Measurements from ENCODE around the gene CMTM7.

CMTM7 gene

GRCh38 chr3:32443478-32443877, 51.8 kb downstream of the CMTM7 start:
- no peaks in the 10 kb centered on the region for H3K27me3 ChIP-seq (ENCODE audit: control insufficient read depth in 1 of 2, insufficient read depth in 2 of 2, low read length in 2 of 2)
- no peak overlapping the region for H3K4me3 ChIP-seq (ENCODE audit: low read depth in 1 of 2, low read length in 2 of 2)
- H3K9me3 ChIP-seq (ENCODE audit: low read length), result no peaks in the 10 kb centered on the region
- no peak overlapping the region for H3K27ac ChIP-seq (ENCODE audit: low read depth, low read length)
- no peak overlapping the region for H3K9ac ChIP-seq (ENCODE audit: low read length)
- no peaks in the 10 kb centered on the region for H3K4me1 ChIP-seq (ENCODE audit: insufficient read depth, low read length)
- H3K36me3 ChIP-seq (ENCODE audit: insufficient read depth, low read length), result no peaks in the 10 kb centered on the region

DNA sequence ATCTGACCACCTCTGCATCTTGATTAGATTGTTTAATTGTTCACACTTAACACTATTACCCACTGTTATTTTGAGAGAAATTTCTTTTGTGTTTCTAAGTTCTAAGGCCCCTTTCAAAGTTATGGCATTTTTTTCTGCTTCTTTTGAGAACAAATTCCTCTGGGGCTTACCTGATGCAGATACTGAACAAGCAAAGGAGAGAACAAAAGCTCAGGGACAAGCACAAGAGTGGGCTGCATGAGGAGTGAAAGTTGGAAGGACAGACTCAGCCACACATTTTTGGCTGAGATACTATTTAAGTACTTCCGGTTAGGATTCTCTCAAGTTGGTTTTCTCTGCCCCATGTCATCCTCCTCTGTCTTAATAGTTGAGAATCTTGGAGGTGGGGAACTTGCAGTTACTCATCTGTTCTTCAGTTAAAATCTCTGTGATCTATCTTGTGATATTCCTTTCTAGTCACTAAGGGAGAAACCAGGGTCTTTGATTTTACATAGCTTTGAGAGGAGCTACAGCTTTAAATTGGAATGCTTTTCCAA, 56.3 kb downstream of the CMTM7 start:
- no peak overlapping the region for H3K27ac ChIP-seq (ENCODE audit: low read depth, low read length)
- H3K9ac ChIP-seq (ENCODE audit: low read length), result no peak overlapping the region
- no peaks in the 10 kb centered on the region for H3K36me3 ChIP-seq (ENCODE audit: insufficient read depth, low read length)
- H3K9me3 ChIP-seq (ENCODE audit: low read length), result no peaks in the 10 kb centered on the region
- no peaks in the 10 kb centered on the region for H3K27me3 ChIP-seq (ENCODE audit: control insufficient read depth in 1 of 2, insufficient read depth in 2 of 2, low read length in 2 of 2)
- no peak overlapping the region for H3K4me3 ChIP-seq (ENCODE audit: low read depth in 1 of 2, low read length in 2 of 2)
- no peaks in the 10 kb centered on the region for H3K4me1 ChIP-seq (ENCODE audit: insufficient read depth, low read length)

- no peaks in the 10 kb centered on the region for H3K9me3 ChIP-seq (ENCODE audit: low read length)
- H3K4me1 ChIP-seq (ENCODE audit: insufficient read depth, low read length), result no peaks in the 10 kb centered on the region
- H3K9ac ChIP-seq (ENCODE audit: low read length), result no peak overlapping the region
- no peak overlapping the region for H3K4me3 ChIP-seq (ENCODE audit: low read depth in 1 of 2, low read length in 2 of 2)
- H3K27me3 ChIP-seq (ENCODE audit: control insufficient read depth in 1 of 2, insufficient read depth in 2 of 2, low read length in 2 of 2), result no peaks in the 10 kb centered on the region
- H3K27ac ChIP-seq (ENCODE audit: low read depth, low read length), result no peak overlapping the region
- H3K36me3 ChIP-seq (ENCODE audit: insufficient read depth, low read length), result no peaks in the 10 kb centered on the region
These were observed 57.2 kb downstream of the CMTM7 start for GRCh38 chr3:32448686-32449474.

GRCh38 chr3:32449691-32450090, 58.0 kb downstream of the CMTM7 start:
- Histone ChIP-seq H3K9me3 (ENCODE audit: low read length) (no peaks in the 10 kb centered on the region), H3K27ac (ENCODE audit: low read depth, low read length) (no peak overlapping the region), H3K4me1 (ENCODE audit: insufficient read depth, low read length) (no peaks in the 10 kb centered on the region), H3K4me3 (ENCODE audit: low read depth in 1 of 2, low read length in 2 of 2) (no peak overlapping the region), H3K36me3 (ENCODE audit: insufficient read depth, low read length) (no peaks in the 10 kb centered on the region), H3K9ac (ENCODE audit: low read length) (no peak overlapping the region), H3K27me3 (ENCODE audit: control insufficient read depth in 1 of 2, insufficient read depth in 2 of 2, low read length in 2 of 2) (no peaks in the 10 kb centered on the region)

DNA sequence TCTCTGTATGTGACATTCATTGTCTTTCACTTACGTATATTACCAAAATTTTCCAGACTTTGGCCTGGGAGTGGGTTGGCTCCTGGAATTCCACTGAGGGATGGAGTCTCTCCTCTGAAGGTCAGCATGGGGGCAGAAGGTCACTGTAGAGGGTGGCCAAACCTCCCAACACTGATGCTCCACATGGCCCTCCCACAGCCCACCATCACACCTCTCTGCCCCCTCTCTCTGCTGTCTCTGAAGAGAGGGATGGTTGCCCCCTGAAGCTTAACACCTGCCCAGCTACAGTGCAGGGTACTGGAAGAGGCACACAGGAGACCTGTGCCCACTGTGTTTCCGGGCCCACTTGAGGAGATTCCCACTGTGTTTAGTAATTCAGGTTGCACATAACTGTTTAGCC, 58.8 kb downstream of the CMTM7 start:
- Histone ChIP-seq H3K9me3 (ENCODE audit: low read length) (no peaks in the 10 kb centered on the region), H3K27me3 (ENCODE audit: control insufficient read depth in 1 of 2, insufficient read depth in 2 of 2, low read length in 2 of 2) (no peaks in the 10 kb centered on the region), H3K9ac (ENCODE audit: low read length) (no peak overlapping the region), H3K4me1 (ENCODE audit: insufficient read depth, low read length) (no peaks in the 10 kb centered on the region), H3K27ac (ENCODE audit: low read depth, low read length) (no peak overlapping the region), H3K36me3 (ENCODE audit: insufficient read depth, low read length) (no peaks in the 10 kb centered on the region), H3K4me3 (ENCODE audit: low read depth in 1 of 2, low read length in 2 of 2) (no peak overlapping the region)

DNA sequence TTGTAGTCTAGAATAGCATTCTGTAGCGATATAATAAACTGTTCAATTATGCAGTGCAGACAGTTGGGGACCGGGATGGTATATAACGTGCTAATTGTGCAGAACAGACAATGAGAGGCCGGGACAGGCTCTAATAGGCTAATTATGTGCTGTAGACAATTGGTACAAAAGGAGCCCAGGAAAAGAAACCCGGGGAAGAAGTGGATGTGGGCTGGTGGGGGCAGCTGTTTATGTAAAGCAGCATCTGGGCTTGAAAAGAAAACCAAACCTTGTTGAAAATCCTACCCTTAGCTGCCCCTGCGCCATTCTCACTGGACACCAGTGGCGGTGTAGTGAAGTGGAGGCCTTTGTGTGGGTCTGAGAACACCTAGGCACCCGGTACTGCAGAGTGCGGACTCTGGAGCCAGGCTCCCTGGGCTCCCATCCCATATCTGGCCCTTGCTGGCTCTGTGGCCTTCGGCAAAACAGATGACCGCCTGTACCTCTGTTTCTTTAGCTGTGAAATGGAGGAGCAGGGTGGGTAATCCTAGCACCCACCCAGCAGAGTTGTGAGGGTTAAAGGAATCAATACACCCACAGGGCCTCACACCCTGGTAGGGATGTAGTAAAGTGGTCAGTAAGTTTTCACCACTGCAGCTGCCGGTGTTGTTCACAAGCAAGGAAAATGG, 59.5 kb downstream of the CMTM7 start:
- Histone ChIP-seq H3K4me1 (ENCODE audit: insufficient read depth, low read length) (no peaks in the 10 kb centered on the region), H3K27ac (ENCODE audit: low read depth, low read length) (no peak overlapping the region), H3K9ac (ENCODE audit: low read length) (no peak overlapping the region), H3K4me3 (ENCODE audit: low read depth in 1 of 2, low read length in 2 of 2) (no peak overlapping the region), H3K9me3 (ENCODE audit: low read length) (no peaks in the 10 kb centered on the region), H3K27me3 (ENCODE audit: control insufficient read depth in 1 of 2, insufficient read depth in 2 of 2, low read length in 2 of 2) (no peaks in the 10 kb centered on the region), H3K36me3 (ENCODE audit: insufficient read depth, low read length) (no peaks in the 10 kb centered on the region)

DNA sequence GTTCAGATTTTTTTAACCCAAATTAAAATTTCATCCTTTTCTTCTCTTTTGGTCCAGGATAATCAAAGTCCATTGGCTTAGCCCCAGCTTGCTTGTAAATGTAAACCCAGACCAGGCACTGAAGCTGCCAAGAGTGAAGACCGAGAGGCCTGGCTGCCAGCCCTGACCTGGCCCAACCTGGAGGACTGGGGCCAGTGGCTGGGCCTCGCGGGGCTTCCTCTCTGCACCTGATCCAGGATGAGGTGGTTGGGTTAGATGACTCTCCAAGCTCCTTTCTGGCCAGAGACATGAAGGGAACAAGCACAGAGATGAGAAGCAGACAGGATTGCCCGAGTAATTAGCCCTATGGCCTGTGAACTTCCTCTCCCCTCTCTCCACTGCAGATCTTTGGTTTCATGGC, 60.4 kb downstream of the CMTM7 start:
- H3K4me1 ChIP-seq (ENCODE audit: insufficient read depth, low read length), result no peaks in the 10 kb centered on the region
- H3K9me3 ChIP-seq (ENCODE audit: low read length), result no peaks in the 10 kb centered on the region
- H3K4me3 ChIP-seq (ENCODE audit: low read depth in 1 of 2, low read length in 2 of 2), result no peak overlapping the region
- H3K9ac ChIP-seq (ENCODE audit: low read length), result no peak overlapping the region
- H3K27me3 ChIP-seq (ENCODE audit: control insufficient read depth in 1 of 2, insufficient read depth in 2 of 2, low read length in 2 of 2), result no peaks in the 10 kb centered on the region
- H3K36me3 ChIP-seq (ENCODE audit: insufficient read depth, low read length), result no peaks in the 10 kb centered on the region
- H3K27ac ChIP-seq (ENCODE audit: low read depth, low read length), result no peak overlapping the region

DNA sequence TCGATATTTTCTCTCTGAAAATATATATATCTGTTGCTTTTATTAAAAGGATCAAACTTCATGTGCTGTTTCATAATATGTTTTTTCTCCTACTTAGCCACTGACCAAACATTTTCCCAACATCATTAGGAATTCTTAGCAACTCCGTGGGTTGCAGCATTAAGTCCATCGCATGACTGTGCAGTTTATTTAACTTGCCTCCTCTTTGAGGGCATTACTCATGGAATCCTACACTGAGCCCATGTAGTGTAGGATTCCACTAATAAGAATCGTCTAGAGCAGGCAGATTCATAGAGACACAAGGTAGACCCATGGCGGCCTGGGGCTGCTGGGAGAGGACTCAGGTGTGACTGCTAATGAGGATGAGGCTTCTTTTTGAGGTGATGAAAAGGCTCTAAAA, 61.7 kb downstream of the CMTM7 start:
- Histone ChIP-seq H3K4me1 (ENCODE audit: insufficient read depth, low read length) (no peaks in the 10 kb centered on the region), H3K9ac (ENCODE audit: low read length) (no peak overlapping the region), H3K36me3 (ENCODE audit: insufficient read depth, low read length) (no peaks in the 10 kb centered on the region)

GRCh38 chr3:32454111-32454510, 62.5 kb downstream of the CMTM7 start:
- no peaks in the 10 kb centered on the region for H3K9me3 ChIP-seq (ENCODE audit: low read length)
- no peaks in the 10 kb centered on the region for H3K27me3 ChIP-seq (ENCODE audit: control insufficient read depth in 1 of 2, insufficient read depth in 2 of 2, low read length in 2 of 2)

More for the DNA sequence above, 61.7 kb downstream of the CMTM7 start:
- no peaks in the 10 kb centered on the region for H3K27me3 ChIP-seq (ENCODE audit: control insufficient read depth in 1 of 2, insufficient read depth in 2 of 2, low read length in 2 of 2)
- H3K4me3 ChIP-seq (ENCODE audit: low read depth in 1 of 2, low read length in 2 of 2), result no peak overlapping the region
- no peak overlapping the region for H3K27ac ChIP-seq (ENCODE audit: low read depth, low read length)
- no peaks in the 10 kb centered on the region for H3K9me3 ChIP-seq (ENCODE audit: low read length)

DNA sequence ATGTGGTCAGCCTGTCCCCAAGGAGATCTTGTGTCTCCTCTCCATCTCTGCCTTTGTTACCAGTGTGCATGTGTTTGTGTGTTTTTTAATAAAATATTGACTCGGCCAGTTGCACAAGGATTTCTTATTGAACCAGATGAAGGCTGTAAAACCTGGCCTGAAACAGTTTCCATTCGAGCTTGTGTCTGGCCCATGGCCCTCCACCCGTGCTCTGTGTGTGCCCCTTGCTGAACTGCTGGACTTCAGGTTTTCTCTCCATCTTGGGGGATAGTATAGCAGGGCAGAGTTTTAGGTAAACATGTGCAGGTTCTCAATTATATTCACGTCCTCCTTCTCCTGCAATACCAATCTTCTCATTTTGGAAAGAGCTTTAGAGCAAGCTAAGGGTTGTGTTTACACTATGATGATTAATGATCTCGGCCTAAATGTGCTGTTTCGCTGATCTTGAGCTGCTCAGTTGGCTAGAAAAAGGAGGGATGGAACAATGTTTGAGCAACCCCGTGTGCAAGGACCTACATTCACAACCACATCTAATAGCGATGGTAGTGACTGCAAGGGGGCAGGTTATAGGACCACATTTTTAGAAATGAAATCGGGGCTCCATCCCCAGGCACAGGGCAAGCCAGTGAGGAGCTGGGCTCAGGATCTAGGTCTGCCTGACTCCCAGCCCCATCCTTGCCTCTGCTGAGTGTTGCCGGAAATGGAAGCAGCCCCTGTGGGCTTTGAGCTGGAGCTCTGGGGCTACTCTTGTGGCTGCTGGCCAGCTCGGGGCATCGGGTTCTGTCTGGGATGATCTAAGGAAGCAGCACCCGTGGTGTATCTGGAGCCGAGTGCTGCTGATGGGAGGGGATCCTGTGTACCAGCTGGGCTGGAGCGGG, 63.3 kb downstream of the CMTM7 start:
- H3K4me1 ChIP-seq (ENCODE audit: insufficient read depth, low read length), result no peaks in the 10 kb centered on the region
- no peak overlapping the region for H3K27ac ChIP-seq (ENCODE audit: low read depth, low read length)
- H3K9ac ChIP-seq (ENCODE audit: low read length), result no peak overlapping the region
- H3K9me3 ChIP-seq (ENCODE audit: low read length), result no peaks in the 10 kb centered on the region
- no peaks in the 10 kb centered on the region for H3K27me3 ChIP-seq (ENCODE audit: control insufficient read depth in 1 of 2, insufficient read depth in 2 of 2, low read length in 2 of 2)
- H3K36me3 ChIP-seq (ENCODE audit: insufficient read depth, low read length), result no peaks in the 10 kb centered on the region
- no peak overlapping the region for H3K4me3 ChIP-seq (ENCODE audit: low read depth in 1 of 2, low read length in 2 of 2)

More at GRCh38 chr3:32454111-32454510, 62.5 kb downstream of the CMTM7 start:
- no peak overlapping the region for H3K27ac ChIP-seq (ENCODE audit: low read depth, low read length)
- no peak overlapping the region for H3K4me3 ChIP-seq (ENCODE audit: low read depth in 1 of 2, low read length in 2 of 2)
- H3K36me3 ChIP-seq (ENCODE audit: insufficient read depth, low read length), result no peaks in the 10 kb centered on the region
- no peaks in the 10 kb centered on the region for H3K4me1 ChIP-seq (ENCODE audit: insufficient read depth, low read length)
- no peak overlapping the region for H3K9ac ChIP-seq (ENCODE audit: low read length)

All from muscle layer of colon (tissue), 2 donors.